HG02642 (cell line): ENCODE data around the gene MOB3A.

Experiments
- ATAC-seq: cut with Tn5 transposase; IDR thresholded peaks from one replicate; pipeline ENCODE4 v1.9.1; 2021; ENCODE audit warnings: mild to moderate bottlenecking; ENCODE audit not compliant: unreplicated experiment, poor library complexity

MOB3A gene

GRCh38 chr19:2048104-2048958 lies 47.8 kb downstream of the MOB3A start:
- no peak for ATAC-seq

- no peak for ATAC-seq
These were observed 48.5 kb downstream of the MOB3A start for GRCh38 chr19:2047449-2048103.

- no peak for ATAC-seq
These were observed 49.1 kb downstream of the MOB3A start for GRCh38 chr19:2047076-2047448.

GRCh38 chr19:2046046-2046907 lies 49.8 kb downstream of the MOB3A start:
- no peak for ATAC-seq

GRCh38 chr19:2045501-2046045 lies 50.6 kb downstream of the MOB3A start:
- no peak for ATAC-seq

GRCh38 chr19:2044709-2045500 lies 51.2 kb downstream of the MOB3A start:
- no peak for ATAC-seq

- ATAC-seq = no peak
These were observed 52.0 kb downstream of the MOB3A start for GRCh38 chr19:2043961-2044708.

GRCh38 chr19:2043251-2043641 lies 52.9 kb downstream of the MOB3A start:
- ATAC-seq = no peak

- no peak for ATAC-seq
These were observed 53.5 kb downstream of the MOB3A start for GRCh38 chr19:2042485-2043250.

GRCh38 chr19:2041683-2042484 lies 54.2 kb downstream of the MOB3A start:
- ATAC-seq = peak; percentile 72

- ATAC-seq = no peak
These were observed 54.8 kb downstream of the MOB3A start for GRCh38 chr19:2041433-2041682.

- ATAC-seq = no peak
These were observed 55.3 kb downstream of the MOB3A start for GRCh38 chr19:2040647-2041432.

GRCh38 chr19:2039959-2040646 lies 56.0 kb downstream of the MOB3A start:
- ATAC-seq = no peak

GRCh38 chr19:2039089-2039958 lies 56.8 kb downstream of the MOB3A start:
- ATAC-seq = no peak

GRCh38 chr19:2038284-2039088 lies 57.6 kb downstream of the MOB3A start:
- ATAC-seq = no peak
